ENCODE measurements around the gene WNT8B. TPM values are rescaled to one million over a fixed set of nuclear protein-coding genes. Genes with fewer than 3 reads are reported as not detected.
A peak's percentile ranks its signal among the peaks of the same experiment; 100 is the strongest.

The WNT8B gene
- total RNA-seq, 1 donor from 2014 or later, result not detected

DNA sequence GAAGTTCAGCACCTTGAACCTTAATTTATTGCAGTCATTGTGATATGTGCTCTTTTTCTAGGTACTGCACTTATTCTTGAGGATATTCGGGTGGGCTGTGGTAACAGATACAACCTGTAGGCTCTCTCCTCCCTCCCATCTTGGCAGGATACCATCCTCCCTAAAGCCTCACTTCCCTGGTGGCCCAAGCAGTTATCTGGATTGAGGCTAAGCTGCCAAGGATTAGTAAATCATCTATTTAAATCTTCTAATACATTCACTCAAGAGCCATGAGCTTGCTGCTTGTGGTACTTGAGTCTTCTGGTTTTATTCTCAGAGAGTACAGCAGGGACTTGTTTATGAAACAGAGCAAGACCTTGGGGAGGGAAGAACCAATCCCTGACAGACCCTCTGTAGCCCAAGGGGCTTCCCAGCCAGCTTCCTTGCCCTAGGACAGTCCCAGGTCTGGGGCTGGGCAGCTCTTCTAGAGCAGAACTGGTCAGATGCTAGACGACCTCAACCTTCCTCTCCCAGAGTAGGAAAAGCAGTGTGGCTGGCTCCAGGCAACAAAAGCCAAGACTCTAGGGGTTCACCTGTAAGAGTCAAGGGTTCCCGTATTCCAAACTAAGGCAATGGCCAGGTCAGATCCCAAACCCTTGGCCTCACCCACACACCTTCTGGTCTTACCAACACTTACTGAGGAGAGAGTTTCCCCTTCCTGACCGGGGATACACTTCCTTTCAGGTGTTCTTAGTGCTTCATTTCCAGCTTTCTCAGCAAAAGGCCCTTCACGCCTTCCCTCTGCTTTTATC, 21.3 kb downstream of the WNT8B start:
- ATAC-seq, result no peak

DNA sequence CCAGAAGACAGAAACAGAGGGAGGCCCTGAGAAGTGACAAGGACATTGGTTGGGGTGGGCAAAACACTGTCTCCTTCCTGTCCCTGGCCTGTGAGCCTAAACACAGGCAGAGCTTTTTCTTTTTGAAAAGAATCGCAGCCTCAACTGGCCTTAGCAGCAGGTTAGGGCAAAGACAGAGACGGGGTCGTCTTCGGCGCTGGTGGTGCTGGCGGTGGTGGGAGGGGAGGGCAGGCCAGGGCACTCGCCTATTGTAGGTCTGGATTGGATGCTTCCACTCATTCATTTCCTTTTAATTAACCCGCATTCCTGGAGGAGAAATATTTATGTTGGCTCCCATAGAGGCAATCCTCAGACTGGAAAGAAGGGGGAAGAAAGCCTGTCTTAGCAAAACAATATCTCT, 22.6 kb downstream of the WNT8B start:
- ATAC-seq, result no peak

DNA sequence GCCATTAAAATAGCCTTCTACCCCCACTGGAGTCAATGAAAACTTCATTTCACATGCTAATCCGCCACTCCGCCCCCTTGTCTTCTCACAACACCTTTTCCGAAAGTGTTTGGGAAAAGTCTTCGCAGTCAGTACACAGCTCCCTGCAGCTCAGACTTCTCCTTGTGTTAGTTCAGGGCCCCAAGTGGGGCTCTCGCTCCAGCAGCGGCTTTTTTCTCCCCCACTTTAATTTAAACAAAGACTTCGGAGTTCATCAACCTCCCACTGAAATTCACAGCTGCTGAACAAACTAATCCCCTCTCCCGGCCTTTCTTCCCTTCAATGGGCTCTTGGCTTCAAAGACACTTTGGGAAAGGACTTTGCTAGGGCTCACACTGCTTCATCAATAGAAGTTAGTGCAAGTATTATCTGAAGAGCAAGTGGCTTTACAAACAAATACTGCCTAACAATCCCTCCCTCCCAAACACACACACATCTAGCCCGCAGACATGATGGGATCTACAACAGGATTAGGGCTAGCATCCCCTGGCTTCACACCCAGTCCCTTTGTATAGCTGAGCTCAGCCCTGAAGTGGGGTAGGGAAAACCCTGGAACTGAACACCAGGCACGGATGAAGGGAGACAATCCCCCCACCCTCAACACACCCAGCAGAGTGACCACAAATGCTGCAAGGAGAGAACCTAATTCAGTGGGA, 23.1 kb downstream of the WNT8B start:
- ATAC-seq, result no peak

DNA sequence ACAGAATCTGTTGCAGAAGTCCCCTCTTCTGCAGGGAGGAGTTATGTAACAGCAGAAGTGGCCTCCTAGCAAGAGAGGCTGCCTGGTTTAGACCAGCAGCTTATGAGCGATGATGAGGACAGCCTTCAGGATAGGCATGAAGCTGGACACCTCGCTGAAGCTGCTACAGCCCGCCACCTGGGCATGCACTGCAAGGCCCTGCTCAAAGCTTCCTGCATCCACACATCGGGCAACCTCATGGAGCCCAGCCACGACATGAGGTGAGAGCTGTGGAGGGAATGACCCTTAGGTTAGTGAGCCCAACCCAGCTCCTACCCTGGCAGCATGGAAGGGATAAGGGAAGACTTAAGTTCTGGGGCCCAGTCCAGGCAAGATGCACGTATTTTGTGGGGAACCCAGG, 24.7 kb downstream of the WNT8B start:
- ATAC-seq, result no peak

DNA sequence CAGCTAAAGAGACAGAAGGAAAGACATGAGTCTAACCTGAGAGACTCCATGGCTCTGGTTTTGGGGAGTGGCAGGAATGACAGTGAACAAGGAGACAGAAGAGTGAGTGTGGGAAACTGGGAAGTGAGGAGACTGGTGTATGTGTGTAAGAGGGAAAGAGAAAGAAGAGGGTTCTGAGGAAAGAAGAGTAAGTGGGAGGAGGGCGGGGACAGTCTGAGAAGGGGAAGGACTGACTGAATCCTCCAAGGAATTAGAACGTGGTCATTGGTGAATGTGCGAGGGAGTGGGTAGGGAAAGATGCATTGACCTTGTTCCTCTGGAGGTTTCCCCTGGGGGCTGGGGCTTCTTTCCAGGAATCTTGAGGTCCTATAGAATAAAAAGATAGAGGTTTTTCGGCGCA, 26.6 kb downstream of the WNT8B start:
- ATAC-seq, result no peak

DNA sequence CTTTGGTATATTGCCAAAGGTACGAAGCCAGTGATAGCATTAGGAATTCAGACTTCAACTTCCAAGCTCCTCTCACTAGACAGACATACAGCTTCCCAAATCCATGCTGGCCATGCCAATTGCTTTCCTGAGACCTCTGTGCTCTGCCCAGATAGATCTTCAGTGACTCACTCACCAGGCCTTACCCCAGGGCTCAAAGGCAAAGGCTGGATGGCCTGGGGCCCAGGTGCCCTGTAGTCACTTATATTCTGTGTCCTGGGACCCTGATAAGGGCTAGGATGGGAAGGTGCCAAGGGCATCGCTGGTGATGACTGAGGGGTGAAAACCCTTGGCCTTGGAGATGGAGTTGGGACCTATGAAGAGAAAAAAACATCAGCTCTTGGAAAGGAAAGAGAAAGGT, 27.7 kb downstream of the WNT8B start:
- ATAC-seq, result no peak

DNA sequence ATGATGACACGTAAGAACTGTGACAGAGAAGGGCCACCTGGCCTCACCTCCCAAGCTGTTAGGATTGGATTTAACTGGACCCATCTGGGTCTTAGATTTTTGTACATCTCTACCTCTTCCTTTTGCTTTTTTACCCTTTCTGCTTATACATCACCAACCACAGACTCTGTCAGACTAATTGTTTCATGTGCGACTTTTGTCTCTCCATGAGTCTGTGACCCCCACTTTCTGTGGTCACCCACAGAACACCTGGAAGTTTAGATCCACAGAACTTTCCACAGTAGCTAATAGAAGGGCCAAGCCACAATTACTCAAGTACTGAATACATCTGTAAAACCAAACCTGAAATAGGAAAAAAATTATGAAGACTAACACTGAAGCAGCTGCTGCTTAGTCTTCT, 33.8 kb downstream of the WNT8B start:
- no peak for ATAC-seq

DNA sequence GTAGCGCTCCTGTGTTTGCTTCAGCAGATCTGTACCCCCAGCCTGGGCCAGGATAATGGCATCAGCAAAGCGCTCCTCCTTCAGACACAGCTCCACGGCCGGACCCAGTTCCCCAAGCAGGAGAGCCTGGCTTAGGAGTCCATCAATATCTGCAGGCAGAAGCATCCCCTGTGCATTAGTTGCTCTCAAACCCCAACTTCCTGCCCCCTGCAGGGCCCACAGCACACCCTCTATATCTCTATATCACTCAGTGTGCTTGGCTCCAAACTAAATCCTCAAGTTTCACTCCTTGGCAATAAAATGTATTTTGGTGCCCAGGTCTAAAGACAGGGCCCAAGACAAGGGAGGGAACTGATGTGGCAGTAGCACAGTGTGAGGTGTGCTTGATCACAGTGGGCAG, 35.2 kb downstream of the WNT8B start:
- no peak for ATAC-seq

DNA sequence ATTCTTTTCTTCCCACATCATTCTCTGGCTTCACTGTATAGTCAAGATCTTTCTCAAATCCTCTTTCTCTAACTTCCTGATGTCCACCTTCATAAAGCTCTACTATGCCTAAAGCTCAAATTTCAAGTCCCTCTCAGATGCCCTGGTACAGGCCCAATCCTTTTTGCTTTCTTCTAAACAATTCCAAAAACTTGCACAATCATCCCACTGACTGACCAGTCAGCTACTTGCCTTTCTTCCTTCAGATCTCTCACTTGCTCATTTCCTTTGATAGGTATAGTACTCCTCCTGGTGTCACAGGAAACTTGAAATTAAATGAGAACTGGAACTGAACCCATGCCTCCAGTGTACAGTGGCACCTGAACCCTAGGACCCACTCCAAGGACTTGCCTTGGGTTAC, 38.6 kb downstream of the WNT8B start:
- ATAC-seq, result no peak

DNA sequence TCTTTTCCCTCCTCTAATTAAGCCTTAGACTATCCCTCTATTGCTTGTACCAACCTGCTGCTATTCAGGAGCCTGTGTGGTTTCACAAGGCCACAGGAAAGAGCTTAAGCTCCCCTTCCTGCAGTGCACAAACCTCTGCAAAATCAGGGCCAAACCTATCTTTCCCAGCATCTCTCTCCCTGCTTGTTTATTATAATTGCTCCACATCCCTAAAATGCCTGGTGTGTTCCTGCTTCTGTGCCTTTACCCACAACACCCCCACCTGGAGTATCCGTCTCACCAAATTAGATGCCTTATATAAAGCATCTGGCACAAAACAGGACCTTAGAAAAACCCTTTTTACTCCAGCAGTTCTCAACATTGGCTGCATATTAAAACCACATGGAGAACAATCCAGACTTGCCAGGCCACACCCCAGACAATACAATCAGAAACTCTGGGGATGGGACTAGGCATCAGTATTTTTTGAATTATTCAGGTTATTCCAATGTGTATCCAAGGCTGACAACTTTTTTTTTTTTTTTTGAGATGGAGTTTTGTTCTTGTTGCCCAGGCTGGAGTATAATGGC, 40.2 kb downstream of the WNT8B start:
- no peak for ATAC-seq

DNA sequence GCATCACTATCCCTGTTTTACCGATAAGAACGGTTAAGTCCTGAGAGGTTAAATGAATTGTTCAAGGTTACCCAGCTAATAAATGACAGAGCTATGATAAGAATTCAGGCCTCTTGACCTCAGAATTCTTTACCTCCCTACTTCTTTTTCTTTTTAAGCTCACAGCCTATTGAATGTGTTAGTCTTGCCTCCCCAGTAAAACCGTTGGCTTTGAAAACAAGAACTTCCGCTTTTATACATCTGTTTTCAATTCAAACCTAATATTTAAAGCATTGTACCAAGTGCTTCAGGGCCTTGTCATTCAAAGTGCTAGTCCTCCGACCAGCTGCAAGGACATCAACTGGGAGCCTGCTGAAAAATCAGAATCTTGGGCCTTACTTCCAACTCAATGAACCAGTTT, 41.3 kb downstream of the WNT8B start:
- ATAC-seq, result no peak

DNA sequence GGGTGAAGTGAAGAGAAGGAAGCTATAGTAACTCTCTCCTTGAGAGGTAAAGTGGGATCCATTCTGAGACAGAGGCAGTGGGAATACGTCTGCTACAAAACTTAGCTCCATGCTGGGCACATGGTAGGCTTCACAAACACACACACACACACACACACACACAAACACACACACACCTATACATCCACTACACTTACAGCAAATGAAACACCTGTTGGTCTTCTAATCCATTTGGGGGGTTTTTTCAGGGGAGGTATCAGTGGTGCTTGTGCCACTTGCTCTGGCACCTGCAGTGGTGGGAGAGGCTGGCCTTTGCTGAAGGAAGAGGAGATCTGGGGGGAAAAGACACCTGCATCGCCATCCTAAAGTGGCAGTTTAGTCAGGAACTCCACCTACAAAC, 42.4 kb downstream of the WNT8B start:
- no peak for ATAC-seq

DNA sequence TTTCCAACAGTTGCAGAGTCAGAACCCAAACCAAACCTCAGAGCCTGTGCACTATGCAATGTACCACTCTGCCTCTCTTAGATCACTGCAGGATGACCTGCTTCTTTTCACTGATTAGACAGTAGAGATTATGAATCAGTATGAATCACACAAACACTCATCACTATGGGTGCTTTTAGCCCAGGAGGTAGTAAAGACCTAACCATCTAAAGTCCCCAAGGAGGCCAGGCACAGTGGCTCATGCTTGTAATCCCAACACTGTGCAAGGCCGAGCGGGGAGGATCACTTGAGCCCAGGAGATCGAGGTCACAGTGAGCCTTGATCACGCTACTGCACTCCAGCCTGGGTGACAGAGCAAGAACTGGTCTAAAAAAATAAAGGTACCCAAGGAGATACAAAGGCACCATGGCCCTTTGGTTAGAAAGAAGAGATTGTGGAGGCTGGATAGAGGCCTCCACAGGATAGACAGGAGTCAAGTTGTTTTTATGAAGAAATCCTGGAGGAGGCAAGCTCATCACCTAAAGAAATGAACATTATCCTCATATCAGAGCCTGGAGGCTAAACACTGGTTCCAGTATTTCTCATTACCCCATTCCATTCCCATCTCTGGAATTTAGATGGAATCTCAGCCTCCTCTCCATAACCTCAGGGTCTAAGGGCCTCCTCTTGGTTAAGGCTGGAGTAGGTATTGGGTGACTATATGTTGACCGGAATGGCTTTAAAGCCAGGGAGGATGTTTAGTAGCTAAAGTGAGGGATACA, 44.0 kb downstream of the WNT8B start:
- no peak for ATAC-seq

DNA sequence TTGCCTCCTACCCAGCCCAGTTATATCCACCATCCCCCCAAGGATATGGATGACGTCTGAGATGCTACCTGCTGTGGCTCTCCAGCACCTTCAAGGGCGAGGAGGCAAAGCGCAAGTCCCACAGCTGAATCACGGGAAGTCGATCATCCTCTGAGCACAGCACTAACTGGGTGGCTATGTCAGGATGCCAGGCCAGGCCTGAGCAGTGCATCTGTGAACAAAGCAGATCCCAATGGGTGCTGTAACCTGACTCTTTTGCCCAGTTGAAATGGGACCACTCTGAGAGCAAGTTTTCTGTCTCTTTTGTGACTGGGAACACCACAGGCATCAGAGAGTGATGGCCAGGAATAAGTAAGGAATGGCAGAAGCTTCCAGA, 44.5 kb downstream of the WNT8B start:
- ATAC-seq, result no peak

DNA sequence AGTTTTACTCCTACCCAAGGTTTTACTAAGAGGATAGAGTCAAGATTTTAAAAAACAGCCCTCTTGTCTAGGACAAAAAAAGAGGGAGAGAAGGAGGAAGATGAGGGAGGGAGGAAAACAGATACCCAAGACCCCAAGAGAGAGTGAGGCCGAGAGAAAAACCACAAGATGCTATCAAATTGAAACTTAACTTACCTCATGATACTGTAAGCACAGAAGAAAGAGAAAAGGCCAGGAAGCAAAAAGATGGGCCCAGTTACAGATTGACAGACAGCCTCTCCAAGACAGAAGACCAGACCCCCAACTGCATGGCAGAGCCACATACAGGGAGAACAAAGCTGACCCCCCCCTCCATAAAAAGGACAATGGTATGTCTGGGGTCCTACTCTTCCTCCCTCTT, 45.5 kb downstream of the WNT8B start:
- no peak for ATAC-seq

DNA sequence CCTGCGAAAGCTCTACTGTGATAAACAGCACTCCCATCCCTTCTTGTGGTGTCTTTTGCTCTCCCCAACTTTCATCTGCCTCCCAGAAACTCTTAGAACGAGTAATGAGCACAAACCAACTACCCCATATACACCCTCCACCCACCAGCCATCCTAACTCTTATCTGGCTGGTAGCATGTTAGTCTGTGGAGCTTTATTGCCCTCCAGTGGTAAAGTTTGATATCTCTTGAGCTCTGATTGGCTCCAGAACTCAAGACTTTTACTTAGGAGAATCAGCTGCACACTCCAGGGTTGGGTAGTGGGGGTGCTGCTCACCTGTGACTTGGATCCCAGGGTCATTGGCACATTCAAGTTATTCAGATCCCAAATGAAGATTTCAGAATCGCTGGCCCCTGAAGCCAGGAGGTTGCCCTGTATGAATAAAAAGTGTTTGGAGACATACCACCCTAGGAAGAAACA, 45.9 kb downstream of the WNT8B start:
- peak; percentile 60 for ATAC-seq

DNA sequence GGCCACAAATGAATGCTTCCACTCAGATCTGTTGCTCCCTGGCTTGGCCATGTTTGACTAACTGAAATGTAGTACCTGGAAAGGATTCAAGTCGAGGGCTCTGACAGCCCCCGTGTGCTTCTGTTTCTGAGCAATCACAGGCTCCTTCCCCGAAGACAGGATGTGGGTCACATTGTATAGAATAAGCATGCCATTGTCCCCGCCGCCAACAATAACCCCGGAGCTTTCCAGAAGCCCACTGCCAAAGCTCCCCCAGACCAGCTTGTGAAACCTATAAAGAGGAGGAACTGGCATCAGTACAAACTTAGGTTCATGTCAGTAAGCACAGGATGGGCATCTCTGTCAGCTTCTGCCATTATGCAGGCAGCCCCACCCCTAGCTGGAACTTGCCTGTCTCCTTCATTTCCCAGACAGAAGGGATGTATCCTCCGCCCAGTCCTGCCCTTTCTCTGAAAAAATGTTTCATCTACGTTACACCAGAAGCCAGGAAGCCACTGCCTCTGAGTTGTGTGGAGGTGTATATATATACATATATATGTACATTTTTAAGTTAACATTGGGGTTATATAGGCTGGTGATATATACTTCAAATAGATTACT, 46.5 kb downstream of the WNT8B start:
- ATAC-seq, result peak; percentile 15

DNA sequence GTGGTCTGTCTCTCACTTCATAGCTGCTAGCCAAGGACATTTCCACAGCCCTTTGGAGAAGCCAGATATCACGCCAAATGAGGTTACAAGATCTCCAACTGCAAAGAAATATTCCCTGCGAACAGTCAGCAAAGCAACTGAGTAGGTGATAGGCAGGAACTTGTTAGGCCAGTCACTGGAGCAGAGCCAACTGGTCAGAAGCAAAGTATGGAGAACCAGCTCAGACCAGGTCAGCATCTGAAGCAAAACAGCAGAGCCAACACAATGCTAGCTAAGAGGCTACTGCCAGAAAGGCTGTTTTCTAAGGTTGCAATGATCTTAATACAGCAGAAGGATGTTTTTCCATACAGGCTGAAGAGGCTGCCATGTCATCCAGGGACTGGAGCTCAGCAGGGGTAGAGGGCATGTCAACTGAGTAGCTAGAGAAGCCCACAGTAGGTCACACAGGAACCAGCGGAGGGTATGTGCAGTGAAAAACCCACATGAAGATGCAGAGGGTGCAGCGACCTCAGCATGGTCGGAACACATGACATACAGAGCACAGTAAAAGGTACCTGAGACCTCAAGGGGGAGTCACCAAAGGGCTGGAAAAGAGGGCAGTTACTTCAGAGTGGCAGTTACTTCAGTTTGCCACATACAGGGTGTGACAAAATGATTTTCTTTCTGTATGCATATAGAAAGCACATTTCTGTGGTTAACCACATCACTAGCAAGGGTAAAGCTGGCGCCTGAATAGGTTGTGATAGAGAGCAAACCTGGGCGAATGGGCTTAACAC, 47.9 kb downstream of the WNT8B start:
- ATAC-seq, result peak; percentile 49

DNA sequence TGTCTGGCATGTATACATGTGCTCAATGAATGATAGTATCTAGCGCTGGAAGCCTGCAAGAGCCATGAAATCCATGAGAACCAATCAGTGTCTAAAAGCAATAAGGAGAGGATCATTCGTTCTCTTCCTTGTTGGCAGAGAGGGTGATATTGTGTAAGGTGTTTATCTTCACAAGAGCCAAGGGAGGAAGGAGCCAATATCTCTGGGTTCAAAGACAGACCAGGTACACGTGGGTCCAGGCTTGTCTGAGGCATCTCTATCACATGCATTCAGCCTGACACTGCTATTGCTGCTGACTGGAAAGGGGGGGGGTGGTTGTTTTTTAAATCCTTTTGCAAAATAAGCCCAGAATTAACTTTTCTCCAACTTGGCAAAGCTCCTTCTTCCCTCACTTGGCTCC, 52.8 kb downstream of the WNT8B start:
- ATAC-seq, result peak; percentile 23

DNA sequence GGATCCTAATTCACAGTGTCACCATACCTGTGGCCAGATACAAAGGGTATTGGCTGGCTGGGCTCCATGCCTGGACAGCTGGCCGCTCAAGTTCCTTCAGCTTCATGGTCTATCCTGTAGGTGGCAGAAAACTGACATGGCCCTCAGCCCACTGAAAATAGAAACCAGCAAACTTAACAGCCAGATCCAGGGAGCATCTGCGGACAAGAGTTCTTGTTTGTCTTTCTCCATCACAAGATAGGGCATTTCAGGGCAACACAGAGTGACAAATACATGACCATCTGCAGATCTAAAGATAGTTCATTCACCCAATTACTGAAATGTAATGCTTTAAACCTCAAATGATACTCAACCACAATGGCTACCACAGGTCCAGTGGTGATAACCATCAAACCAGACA, 54.0 kb downstream of the WNT8B start:
- ATAC-seq, result no peak

DNA sequence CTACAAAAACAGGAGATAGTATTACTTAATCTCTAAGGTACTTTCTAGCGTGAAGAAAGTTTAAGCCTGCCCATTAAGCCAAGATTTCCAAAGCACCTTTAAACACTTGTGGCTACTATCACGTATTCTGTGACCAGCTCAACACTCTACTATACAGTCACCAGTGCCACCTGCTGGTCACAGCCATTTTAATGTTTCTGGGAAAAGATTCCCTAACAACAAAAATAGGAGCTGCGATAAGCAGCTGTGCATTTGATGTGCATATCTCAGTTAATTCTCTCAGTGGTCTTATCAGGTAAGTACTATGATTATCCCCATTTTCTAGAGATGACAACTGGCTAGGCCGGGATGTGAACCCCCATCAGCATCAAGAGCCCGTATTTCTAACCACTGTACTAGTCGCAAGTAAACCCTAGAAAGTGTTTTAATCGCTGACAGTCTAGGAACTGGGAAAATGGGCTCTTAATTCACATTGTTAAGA, 56.0 kb downstream of the WNT8B start:
- ATAC-seq, result peak; percentile 76

All from esophagus mucosa (tissue), 1 donor.